Colonic mucosa (tissue), 4 donors: Measurements from ENCODE around the gene AFG1L. TPM values are rescaled to one million over a fixed set of nuclear protein-coding genes. Genes with fewer than 3 reads are reported as not detected.

Experiments
- DNase-seq: peaks from one replicate; pipeline ENCODE4 v3.0.0-alpha.2; 2020
- H3K27ac ChIP-seq: fragments of 200-600 bp; one replicate; pipeline ENCODE4 v1.8.0; 2021
- H3K27me3 ChIP-seq: fragments of 200-600 bp; one replicate; pipeline ENCODE4 v1.8.0; 2021
- H3K36me3 ChIP-seq: fragments of 200-600 bp; one replicate; pipeline ENCODE4 v1.8.0; 2021
- H3K4me1 ChIP-seq: fragments of 200-600 bp; one replicate; pipeline ENCODE4 v1.8.0; 2021; ENCODE audit warnings: mild to moderate bottlenecking
- H3K4me3 ChIP-seq: fragments of 200-600 bp; one replicate; pipeline ENCODE4 v1.8.0; 2021
- H3K9ac ChIP-seq, 2 donors: one replicate each; pipeline ENCODE4 v1.7.0; 2013; ENCODE audit warnings: control low read depth in 2 of 2, low read depth in 2 of 2, low read length in 2 of 2
- H3K9me3 ChIP-seq: fragments of 200-600 bp; one replicate; pipeline ENCODE4 v1.8.0; 2021
- CTCF ChIP-seq: fragments of 200-600 bp; IDR thresholded peaks from one replicate; pipeline ENCODE4 v1.8.0; 2022; ENCODE audit warnings: antibody characterized with exemption, mild to moderate bottlenecking
- intact Hi-C: fragments of 100-400 bp; cut with DNase I; formaldehyde crosslinking; loops from one replicate; pipeline ENCODE4 v1.14.1; 2022
- total RNA-seq, 2 donors: library from RNA; stranded (reverse); fragmentation: NEBNext Ultra II Directional in 1 of 2; extraction: Animal tissue kit (Norgen Biotek cat#: 25700) in 1 of 2; gene quantifications; one replicate each; pipeline ENCODE4 v1.2.1, GENCODE V29; 2021
- donor health status: healthy.
- donor health status: DM: no; HTN: no; CAD: no.
- donor health status: DM: no; HTN: no; CAD: no.

The AFG1L gene
- total RNA-seq, 2 donors from 2014 or later = 9.5 to 10.9 TPM

- no peaks in the 10 kb centered on the region for H3K4me1 ChIP-seq
- no peak for TF ChIP-seq CTCF
- DNase-seq = no peak
- H3K27ac ChIP-seq = no peak overlapping the region
- H3K9ac ChIP-seq = no peak overlapping the region
- H3K36me3 ChIP-seq = no peaks in the 10 kb centered on the region
- intact Hi-C loops = no loop called here
- no peaks in the 10 kb centered on the region for H3K27me3 ChIP-seq
- H3K9me3 ChIP-seq = no peaks in the 10 kb centered on the region
- no peak overlapping the region for H3K4me3 ChIP-seq
These were observed 36.0 kb downstream of the AFG1L start for GRCh38 chr6:108330806-108331205.

DNA sequence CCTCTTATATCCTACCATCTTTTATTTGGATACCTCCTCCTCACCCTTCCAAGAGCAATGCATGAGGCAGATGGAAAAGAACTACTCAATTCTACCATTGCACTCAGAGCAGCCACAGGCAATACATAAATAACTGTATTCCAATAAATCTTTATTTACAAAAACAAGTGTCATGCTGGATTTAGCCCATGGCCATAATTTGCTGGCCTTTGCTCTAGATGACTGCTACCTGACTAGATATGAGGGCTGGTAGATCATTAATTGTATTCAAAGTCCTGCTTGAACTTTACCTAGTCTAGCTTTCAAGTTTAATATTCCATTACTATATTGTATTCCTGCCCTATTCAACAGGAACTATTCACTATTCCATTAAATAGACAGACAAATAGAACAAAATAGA, 37.1 kb downstream of the AFG1L start:
- Histone ChIP-seq H3K9me3 (no peaks in the 10 kb centered on the region), H3K27me3 (no peaks in the 10 kb centered on the region), H3K4me3 (no peak overlapping the region), H3K9ac (no peak overlapping the region), H3K36me3 (no peaks in the 10 kb centered on the region), H3K4me1 (no peaks in the 10 kb centered on the region), H3K27ac (no peak overlapping the region)
- DNase-seq = no peak
- no peak for TF ChIP-seq CTCF
- intact Hi-C loops = no loop called here

- no peaks in the 10 kb centered on the region for H3K27me3 ChIP-seq
- no peak overlapping the region for H3K9ac ChIP-seq
- intact Hi-C loops = no loop called here
- no peak for TF ChIP-seq CTCF
- no peak for DNase-seq
- H3K4me3 ChIP-seq = no peak overlapping the region
- H3K9me3 ChIP-seq = no peaks in the 10 kb centered on the region
- no peaks in the 10 kb centered on the region for H3K4me1 ChIP-seq
- H3K27ac ChIP-seq = no peak overlapping the region
- no peaks in the 10 kb centered on the region for H3K36me3 ChIP-seq
These were observed 42.1 kb downstream of the AFG1L start for GRCh38 chr6:108336971-108337370.

DNA sequence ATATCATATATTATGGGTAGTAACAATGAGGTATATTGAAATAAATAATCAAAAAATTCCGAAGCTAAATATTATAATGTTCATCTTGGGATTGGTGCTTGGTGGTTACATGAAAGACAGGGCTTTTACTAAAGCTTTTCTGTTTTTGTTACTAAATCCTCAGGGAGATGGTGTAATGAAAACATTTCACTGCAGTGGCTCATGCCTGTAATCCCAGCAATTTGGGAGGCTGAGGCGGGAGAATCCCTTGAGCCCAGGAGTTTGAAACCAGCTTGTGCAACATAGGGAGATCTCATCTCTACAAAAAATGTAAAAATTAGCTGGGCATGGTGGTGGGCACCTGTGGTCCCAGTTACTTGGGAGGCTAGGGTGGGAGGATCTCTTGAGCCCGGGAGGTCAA, 42.9 kb downstream of the AFG1L start:
- Histone ChIP-seq H3K27ac (no peak overlapping the region), H3K9ac (no peak overlapping the region), H3K36me3 (no peaks in the 10 kb centered on the region), H3K9me3 (no peaks in the 10 kb centered on the region), H3K27me3 (no peaks in the 10 kb centered on the region), H3K4me3 (no peak overlapping the region), H3K4me1 (no peaks in the 10 kb centered on the region)
- TF ChIP-seq CTCF = no peak
- DNase-seq = no peak
- intact Hi-C loops = no loop called here

DNA sequence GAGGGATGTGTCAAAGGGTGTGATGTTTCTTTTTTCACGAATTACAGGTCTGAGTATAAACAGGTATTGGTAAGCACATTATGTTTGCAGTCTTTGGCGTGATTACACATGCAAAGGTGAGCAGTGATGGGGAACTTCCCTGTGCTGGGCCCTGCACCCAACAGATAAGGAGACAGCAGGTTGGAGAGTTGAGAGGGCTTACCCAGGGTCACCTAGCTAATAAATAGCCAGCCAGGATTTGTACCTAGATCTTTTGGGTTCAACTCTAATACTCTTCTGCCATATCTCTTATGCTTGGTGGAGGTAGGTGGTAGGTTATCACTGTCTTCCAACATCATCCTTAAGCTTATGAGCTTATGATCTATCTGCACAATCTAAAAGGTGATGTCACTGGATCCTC, 46.5 kb downstream of the AFG1L start:
- no peak for TF ChIP-seq CTCF
- no peak for DNase-seq
- H3K9me3 ChIP-seq = no peaks in the 10 kb centered on the region
- H3K27ac ChIP-seq = no peak overlapping the region
- no peaks in the 10 kb centered on the region for H3K27me3 ChIP-seq
- no peaks in the 10 kb centered on the region for H3K36me3 ChIP-seq
- no peak overlapping the region for H3K9ac ChIP-seq
- intact Hi-C loops = no loop called here
- no peaks in the 10 kb centered on the region for H3K4me1 ChIP-seq
- no peak overlapping the region for H3K4me3 ChIP-seq

DNA sequence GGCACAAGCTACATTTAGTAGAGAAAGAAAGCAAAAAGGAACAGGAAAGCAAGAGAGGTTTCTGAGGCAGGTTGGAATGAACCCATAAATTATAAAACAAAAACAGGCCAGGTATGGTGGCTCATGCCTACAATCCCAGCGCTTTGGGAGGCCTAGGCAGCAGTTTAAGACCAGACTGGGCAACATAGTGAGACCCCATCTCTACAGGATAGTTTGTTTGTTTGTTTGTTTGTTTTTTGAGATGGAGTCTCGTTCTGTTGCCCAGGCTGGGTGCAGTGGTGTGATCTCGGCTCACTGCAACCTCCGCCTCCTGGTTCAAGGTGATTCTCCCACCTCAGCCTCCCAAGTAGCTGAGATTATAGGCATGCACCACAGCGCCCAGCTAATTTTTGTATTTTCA, 49.0 kb downstream of the AFG1L start:
- DNase-seq = no peak
- H3K4me3 ChIP-seq = no peak overlapping the region
- H3K27me3 ChIP-seq = no peaks in the 10 kb centered on the region
- no peak overlapping the region for H3K9ac ChIP-seq
- intact Hi-C loops = no loop called here
- H3K4me1 ChIP-seq = no peaks in the 10 kb centered on the region
- H3K36me3 ChIP-seq = no peaks in the 10 kb centered on the region
- no peaks in the 10 kb centered on the region for H3K9me3 ChIP-seq
- no peak overlapping the region for H3K27ac ChIP-seq
- no peak for TF ChIP-seq CTCF
